Stimulated activated CD4-positive, alpha-beta T cell treated with anti-CD3 and anti-CD28 coated beads, Interleukin-12 subunit alpha, Interleukin-12 subunit beta, amount 100 ng/mL, for 4 hours (primary cell): ENCODE data around the gene TRIM45.
"Not testable (repeated sequence)": the region's sequence is repeated elsewhere in the genome, so short reads cannot be mapped to it uniquely, and the experiment has no call there.

Experiments
- DNase-seq: peaks from one replicate; pipeline ENCODE4 v3.0.0-alpha.2; 2020

Gene TRIM45

DNA sequence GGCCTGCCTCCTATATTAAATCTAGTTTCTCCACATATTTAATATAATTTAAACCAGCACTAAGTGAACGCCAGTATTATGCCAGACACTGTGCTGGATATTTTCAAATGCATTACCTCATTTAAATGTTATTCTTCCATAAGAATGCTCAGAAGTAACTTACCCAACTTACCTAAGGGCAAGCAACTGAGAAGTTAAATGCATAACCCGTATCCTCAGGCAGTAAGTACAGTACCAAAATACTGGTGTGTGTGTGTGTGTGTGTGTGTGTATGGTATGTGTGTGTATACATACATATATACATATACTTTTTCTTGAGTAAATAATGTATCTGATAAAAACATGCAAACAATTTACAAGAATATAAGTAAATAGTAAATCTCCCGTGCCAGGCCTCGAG, 9.0 kb upstream of the TRIM45 start:
- DNase-seq: no peak

DNA sequence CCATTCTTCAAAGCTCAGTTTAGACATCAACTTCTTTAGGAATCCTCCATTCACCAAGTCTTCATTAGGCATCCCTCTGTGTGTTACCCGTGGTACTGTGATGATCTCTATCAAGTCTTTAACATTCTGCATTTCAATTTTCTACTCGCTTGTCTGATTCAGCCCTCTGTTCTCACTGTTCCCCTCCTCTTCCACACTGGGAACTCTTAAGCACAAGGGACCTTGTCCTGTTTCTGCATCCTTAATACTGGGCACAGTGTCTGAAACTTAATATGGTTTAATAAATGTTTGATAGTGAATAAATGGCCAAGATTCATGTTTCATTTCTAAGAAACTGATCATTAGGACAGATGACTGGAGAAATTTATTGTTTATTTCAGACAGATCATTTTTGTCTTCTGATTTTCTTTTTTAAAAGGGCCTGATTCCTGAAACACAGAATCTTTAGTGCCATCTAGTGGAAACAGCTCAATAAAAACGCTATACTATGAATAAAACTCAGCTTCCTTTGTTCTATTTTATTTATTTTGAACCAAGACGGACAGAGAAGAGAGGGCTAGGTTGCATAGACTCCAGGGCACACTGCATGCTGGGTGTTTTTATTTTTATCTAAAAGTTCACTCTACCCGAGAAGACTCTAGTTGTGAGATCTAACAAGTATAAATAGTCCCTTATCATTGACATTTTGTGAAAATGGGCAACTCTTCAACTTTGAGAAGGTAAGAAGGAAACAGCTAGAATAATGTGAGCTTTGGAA, 7.0 kb upstream of the TRIM45 start:
- no peak for DNase-seq

DNA sequence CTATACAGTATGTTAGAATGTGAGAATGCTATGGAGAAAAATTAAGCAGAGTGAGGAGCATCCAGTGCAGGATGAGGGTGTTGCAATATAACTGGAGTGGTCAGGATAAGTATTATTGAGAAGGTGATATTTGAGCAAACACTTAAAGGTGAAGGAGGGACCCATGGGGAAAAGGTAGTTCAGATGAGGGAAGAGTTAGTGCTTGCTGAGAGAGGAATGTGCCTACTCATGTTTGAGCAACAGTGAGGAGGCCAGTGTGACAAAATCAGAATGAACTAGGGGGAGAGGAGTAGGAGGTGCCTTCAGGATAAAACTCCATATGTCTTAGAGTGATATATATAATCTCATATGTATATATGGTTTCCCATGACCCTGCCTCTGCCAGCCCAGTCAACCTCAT, 6.2 kb upstream of the TRIM45 start:
- no peak for DNase-seq

DNA sequence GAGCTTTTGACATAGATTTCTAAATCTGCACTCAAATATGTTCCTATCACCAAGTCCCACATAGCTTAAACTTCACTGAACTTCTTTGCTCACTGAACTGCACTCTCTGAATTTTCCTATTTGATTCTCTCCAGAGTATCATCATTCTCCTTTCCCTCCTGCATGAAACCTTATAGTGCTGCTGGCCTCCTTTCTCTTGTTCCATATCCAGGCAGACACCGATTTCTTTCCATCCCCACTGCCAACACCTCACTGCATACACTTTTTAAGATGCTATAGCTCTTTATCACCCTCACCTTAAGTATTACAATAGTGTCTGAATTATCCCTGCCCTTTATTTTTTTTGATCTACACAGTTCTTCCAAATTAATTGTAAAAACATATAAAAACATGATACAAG, 3.1 kb upstream of the TRIM45 start:
- no peak for DNase-seq

DNA sequence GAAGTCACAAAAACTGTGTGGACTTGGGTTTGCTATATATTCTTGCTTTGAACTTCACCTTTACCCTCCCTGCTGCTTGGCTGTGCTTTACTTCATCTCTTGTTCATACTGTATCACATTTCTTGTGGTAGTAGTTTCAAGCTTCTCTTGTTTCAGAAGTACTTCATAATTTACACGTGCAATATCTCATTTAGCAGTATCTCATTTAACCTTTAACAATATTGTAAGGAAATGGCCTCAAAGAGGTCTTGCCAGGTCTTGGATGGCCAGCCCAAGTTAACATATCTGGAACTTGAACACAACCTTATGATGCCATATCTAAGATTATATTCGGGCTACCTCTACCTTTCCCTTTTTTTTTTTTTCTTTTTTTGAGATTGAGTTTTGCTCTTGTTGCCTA, 1.7 kb upstream of the TRIM45 start:
- DNase-seq: no peak

DNA sequence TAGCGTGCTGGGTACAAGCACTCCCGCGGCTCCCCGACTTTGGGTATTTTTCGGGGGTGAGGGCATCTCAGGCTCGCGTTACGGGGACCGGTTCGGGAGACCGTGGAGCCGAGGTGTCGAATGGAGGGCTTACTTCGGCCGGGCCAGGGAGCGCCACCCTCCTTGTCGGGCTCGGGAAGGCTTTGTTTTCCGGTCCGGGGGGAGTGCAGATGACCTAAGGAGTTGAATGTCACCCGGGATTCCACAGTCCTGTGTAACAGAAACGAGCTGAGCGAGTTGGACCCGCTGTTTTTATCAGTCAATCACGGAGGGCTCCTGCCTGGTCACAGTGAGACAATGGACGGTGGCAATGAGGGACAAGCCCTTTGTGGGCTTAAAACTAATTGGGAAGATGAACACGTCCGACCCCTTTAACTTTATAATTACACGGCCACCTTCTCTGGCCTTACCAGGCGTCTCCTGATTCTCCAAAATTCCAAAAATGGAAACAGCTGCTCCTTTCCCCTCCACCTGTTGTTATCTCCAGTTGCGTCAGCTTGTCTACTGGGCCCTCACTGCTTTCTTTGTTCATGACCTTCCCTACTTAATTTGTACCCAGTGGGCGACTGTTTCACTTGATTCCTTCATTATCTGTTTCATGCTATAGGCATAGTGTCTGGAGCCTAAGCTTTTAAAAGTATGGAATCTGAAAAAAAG, 929 bp upstream of the TRIM45 start:
- DNase-seq: no peak

DNA sequence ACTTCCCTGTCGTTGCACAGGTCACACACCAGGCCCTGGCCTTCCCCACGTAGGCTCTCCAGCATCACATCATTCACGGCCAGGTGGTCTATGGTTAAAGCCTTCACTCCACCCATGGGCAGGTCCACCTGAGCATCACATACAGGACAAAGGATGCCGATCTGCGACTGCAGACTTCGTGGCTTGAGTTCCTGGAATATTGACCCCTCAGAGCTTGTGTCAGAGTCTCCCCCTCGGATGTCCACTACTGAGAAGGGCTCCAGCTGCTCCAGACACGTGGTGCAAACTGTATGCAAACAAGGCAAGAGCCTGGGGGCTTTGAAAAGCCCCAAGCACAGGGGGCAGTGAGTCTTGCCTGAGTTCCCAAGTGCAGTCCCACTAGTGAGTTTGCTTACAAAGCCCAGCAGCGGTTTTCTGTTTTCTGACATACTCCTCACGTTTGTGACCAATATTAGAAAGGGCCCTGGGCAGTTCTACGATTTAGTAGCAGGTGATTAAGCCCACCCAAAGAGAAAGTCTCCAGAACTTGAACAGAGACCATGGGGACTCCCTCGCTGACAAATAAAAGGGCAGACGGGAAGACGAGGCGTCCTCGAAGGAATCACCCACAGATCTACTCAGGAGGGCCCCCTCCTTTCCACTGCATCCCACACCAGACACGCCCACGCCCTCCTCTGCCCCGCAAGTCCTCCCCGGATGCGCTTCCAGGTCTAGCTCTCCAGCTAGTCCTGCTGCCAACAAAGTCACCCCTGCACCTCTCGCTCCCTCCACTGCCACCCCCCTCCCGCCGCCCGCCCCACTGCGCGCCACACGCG, 568 bp downstream of the TRIM45 start:
- no peak for DNase-seq

DNA sequence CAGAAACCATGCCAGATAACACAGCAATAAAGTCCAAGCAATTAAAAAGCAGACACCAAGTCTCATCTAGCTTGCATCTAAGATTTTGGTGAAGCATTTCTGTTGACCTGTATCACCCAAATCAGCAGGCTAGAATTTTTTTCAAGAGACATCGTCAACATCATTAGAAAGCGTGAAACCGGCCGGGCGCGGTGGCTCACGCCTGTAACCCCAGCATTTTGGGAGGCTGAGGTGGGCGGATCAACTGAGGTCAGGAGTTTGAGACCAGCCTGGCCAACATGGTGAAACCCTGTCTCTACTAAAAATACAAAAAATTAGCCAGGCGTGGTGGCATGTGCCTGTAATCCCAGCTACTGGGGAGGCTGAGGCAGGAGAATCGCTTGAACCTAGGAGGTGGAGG, 2.4 kb downstream of the TRIM45 start:
- DNase-seq: not testable (repeated sequence)

DNA sequence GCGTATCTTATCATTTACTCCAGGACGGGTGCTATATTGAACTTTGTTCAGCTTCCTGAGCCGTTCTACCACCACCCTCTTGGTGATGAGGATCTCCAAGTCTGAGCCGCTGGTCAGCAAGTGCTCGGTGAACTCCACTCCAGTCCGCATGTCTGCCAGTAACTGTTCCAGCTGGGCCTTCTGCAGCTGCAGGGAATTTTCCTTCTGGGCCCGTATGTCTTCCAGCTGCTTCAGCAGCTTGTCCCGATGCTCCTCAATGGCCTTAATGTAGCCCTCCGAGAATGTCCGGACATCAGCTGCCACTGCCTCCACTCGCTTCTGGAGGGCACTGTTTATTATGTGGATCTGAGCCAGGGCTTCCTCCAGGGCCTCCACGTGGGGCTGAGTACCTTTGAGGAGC, 3.4 kb downstream of the TRIM45 start:
- DNase-seq: no peak

DNA sequence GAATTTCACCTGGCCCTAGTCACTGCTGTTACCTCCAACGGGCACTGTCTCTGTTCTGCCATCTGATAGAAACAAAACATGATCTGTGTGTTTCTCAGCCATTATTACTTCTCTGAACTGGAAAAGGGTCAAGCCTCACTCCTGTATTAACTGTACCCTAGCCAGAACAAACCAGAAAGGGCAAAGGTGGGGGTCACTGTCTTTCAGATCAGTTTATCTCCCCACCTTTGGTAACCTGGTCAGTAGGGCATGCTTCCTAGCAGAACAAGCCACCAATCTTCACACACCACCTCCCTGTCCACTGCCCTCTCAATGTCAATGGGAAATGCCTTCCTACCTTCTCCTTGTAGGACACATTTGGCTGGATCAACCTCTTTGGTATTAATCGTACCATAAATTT, 3.9 kb downstream of the TRIM45 start:
- no peak for DNase-seq

DNA sequence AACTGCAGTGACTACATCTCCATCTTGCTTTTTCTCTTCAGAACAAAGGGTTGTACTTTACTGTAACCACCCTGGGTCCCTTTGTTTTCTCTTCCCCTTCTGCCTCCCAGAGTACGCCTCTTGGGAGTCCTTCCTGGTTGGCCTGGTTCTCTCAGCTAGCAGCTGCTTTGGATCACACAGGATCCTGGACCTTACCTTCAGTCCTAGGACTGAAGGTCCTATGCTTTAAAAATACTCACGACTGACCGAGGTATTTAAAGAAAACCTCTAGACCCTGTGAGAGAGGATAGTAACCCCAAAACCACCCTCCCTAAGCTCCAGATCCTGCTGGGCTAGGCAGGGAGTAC, 4.8 kb downstream of the TRIM45 start:
- DNase-seq: no peak

DNA sequence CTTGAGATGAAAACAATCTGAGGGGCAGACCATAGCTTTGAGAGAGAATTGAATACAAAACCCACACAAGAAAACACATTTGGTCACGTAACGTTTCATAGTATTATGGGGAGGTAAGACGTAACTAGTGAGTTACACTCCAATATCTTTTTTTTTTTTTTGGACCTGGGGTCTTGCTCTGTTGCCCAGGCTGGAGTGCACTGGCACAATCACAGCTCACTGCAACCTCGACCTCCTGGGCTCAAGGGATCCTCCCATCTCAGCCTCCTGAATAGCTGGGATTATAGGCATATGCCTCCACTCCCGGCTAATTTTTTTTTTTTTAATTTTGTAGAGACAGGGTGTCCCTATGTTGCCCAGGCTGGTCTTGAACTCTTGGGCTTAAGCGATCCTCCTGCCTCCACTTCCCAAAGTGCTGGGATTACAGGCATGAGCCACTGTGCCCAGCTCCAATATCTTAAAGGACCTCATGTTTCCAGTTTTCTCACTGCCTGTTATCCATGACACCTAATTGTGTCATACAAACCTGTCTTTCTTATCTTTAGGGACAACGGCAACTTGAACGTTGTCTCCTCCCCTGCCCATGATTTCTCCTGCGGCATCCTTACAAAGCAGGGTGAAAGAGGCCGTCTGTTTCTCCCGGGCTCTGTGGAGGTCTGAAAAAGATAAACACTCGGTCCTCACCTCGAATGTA, 5.3 kb downstream of the TRIM45 start:
- DNase-seq: no peak

DNA sequence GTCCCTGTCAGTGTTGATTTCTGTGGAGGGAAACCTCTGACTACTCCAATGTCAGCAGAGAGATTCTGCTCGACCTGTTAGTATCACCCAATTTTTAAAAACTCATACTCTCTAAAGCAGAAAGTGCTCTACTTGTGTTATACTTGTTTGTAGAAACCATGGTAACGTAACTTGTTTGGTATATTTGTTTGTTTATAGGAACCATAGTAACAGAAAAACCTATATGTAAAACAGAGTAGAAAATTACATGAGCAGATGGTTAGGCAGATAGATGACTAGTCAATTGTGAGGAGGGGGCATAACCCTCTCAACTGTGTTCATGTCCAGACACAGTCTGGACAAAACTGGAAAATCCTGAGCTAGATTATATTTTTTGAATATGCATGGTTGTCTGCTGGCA, 6.7 kb downstream of the TRIM45 start:
- DNase-seq: no peak

DNA sequence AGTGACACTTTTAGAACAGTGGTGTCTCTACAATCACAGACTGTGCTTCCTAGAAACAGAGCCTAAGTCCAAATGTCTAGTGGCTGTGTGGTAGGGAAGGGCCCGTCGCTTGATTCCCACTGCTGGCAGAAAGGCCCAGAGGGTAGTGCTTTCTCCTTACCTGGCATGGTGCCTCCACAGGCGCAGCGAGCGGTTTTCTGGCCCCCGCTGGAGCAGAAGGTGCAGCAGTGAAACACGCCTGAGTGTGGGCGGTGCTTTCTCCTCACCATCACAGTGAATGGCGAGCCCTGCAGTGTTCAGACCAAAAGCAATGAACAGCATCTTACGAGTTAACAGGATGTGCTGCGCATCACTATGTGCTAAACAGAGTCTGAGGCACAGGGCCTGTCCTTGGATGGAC, 8.3 kb downstream of the TRIM45 start:
- no peak for DNase-seq

DNA sequence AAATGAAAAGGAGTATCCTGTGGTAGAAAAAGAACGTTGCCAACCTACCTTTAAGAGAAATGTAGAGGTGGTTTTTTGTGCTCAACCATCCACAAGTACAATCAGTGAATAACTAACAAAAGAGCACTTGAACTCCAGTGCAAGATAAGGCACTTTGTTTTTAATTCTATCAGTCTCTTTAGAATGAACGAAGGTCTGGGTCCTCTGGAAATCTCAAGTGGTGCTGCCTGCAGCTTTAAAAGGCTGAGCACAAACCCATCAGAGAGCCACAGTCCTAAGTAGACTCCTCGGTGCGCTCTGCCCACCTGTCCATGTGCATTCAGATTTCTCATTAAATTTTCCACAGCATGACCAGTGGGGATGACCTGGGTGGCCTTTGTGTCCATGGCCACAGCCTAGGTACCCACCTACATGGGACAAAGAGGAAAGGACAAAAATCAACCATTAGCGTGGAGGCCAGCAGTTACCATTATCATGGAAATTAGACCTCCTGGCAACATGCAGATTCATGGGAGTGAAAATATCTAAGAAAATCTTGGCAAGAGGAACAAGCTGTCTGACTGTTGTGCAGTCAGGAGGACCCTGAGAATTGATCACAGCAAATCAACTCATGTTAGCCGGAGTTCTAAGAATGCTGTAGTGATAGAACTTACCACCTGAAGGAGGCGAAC, 9.4 kb downstream of the TRIM45 start:
- DNase-seq: no peak

DNA sequence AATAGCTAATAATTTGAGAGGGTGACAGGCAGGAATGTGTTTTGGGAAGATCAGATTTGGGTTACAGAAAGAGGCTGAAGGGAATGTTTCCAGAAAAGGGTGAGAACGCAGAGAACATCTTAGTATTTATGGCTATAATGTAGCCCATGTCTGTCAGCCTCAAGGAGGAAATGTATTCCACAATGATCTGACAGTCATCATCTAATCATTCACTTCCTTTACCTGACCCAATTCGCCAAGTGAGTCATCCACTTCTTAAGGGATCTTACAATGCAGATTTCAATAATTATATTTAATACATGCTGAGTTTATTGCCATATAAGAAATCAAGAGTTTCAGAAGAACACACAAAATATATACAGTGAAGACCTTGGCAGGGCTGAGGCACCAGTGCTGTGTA, 10.8 kb downstream of the TRIM45 start:
- DNase-seq: no peak

DNA sequence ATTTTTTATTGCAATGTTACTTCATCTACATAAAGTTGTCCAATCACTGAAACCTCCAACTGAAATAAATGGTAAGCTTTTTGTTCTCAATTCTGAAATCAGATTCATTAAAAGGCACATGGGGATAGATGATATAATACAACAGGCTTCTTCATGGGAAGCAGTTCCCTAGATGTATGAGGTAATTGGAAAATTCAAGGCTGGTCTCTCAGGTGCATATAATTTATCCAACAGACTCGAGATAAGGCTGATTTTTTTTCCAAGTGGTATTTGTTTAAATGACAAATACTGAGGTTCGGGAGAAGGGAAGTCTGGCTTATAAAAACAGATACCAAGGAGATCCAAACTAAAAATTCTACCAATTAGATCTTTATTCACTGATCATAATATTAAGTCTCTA, 14.2 kb downstream of the TRIM45 start:
- no peak for DNase-seq

DNA sequence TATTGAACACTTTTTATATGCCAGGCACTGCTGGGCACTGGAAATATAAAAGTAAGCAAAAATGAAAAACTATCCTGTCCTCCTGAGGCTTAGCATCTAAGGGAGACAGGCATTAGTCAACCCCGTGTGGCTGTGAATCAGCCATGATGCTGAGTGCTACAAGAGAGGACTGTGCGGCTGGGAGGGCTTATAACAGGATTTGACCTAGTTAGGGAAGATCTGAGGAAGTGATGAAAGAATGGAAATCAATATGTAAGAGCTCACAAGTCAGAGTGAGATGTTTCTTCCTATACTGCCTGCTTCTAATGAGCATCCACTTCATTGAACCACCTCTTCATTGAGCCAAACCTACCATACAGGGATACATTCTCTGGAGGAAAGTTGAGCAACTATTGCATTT, 15.1 kb downstream of the TRIM45 start:
- DNase-seq: no peak

DNA sequence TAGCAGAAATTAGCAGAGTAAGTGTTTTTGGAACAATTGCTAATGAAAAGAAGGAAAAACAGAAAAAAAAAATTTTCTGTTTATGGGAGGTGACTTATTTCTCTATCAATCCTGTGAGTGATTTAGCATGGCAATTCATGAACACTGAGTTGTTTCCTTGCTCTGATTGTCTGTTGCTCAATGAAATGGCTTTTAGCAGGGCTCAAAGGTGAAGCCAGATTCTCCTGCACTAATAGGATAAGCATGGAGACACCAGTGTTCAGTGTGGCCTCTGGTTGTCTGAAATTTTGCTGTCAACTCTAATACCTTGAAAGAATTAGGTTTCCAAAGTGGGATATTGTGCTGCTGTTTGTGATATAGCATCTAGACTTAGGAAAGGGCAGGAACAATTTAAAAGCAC, 15.8 kb downstream of the TRIM45 start:
- no peak for DNase-seq

DNA sequence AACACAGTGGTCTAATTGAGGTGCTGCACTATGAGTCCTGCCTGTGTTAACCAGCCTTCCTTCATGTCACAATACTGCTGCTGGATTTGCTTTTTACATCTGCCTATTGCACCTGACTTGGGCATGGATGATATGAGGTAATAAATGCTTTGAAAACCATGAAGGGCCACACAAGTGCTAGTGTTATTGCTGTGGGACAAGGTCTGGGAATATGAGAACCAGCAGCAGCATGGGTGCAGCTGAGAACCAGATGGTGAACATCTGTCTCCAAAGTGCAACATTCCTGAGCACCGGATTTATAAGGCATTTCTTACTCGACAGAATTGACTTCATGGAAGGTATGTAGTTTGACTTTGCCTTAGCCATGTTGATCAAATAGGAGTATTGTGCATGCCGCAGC, 16.6 kb downstream of the TRIM45 start:
- DNase-seq: no peak

DNA sequence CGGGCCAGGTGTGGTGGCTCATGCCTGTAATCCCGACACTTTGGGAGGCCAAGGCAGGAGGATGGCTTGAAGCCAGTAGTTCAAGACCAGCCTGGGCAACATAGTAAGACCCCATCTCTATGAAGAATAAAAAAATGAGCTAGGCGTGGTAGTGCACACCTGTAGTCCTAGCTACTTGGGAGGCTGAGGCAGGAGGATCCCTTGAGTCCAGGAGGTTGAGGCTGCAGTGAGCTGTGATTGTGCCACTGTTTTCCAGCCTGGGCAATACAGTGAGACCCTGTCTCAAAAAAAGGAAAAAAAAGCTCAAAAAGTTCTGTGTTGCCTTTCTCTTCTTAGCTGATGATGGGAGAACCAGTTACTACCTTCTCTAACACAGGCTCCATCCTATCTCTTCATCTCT, 19.7 kb downstream of the TRIM45 start:
- DNase-seq: not testable (repeated sequence)

DNA sequence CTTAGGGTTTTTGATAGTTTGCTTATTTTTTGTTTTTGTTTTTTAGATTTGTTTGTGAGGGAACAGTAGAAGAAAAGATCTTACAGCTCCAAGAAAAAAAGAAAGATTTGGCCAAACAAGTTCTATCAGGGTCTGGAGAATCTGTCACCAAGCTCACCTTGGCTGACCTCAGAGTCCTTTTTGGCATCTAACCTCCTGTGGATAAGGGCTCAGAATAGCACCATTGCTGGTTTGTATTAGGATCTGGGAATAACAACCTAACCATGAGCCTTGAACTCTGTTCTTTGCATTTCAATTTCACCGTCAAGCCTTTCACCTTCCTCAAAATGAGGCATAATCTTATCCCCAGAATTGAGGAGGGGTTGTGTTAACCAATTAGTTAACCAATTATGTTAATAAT, 20.2 kb downstream of the TRIM45 start:
- DNase-seq: no peak
